Mesodermal cell (in vitro differentiated cells): ENCODE results near the gene LSM5.
"Not testable (repeated sequence)": the region's sequence is repeated elsewhere in the genome, so short reads cannot be mapped to it uniquely, and the experiment has no call there.

Experiments
- H3K27ac ChIP-seq: 2 replicates; pipeline ENCODE4 v1.7.0; 2013; ENCODE audit warnings: mild to moderate bottlenecking, low read depth, low read length, moderate library complexity; ENCODE audit not compliant: severe bottlenecking
- H3K36me3 ChIP-seq: 2 replicates; pipeline ENCODE4 v1.7.1; 2013; ENCODE audit warnings: mild to moderate bottlenecking, low read length, moderate library complexity; ENCODE audit not compliant: control insufficient read depth, insufficient read depth
- H3K4me1 ChIP-seq: one replicate; pipeline ENCODE4 v1.7.1; 2013; ENCODE audit warnings: mild to moderate bottlenecking, low read length; ENCODE audit not compliant: insufficient read depth, control insufficient read depth, poor library complexity, severe bottlenecking
- H3K4me3 ChIP-seq: 2 replicates; pipeline ENCODE4 v1.7.0; 2013; ENCODE audit warnings: low read length, control low read depth, mild to moderate bottlenecking; ENCODE audit not compliant: insufficient read depth, poor library complexity, severe bottlenecking; ENCODE audit errors: extremely low read depth
- H3K9me3 ChIP-seq: 2 replicates; pipeline ENCODE4 v1.7.1; 2013; ENCODE audit warnings: mild to moderate bottlenecking, low read length, moderate library complexity; ENCODE audit not compliant: control insufficient read depth
- WGBS, 2 experiments: methylation state at CpG; one replicate each; pipeline ENCODE4 v1.1.5; 2013; ENCODE audit warnings: missing lambda C conversion rate in 2 of 2; ENCODE audit not compliant: insufficient coverage in 2 of 2; 5-methylcytosine and 5-hydroxymethylcytosine counted together

Gene LSM5

GRCh38 chr7:32506266-32507054, 16.3 kb upstream of the LSM5 start:
- peaks cover 4% of the 10 kb centered on the region for H3K9me3 ChIP-seq
- H3K36me3 ChIP-seq, result peaks cover 11% of the 10 kb centered on the region
- peaks cover 3% of the 10 kb centered on the region for H3K4me1 ChIP-seq
- peak overlapping the region; percentile 29 for H3K27ac ChIP-seq
- no peak overlapping the region for H3K4me3 ChIP-seq
- 70 to 100% methylated on average over 2 of the region's 5 CpGs for WGBS, 2 experiments

GRCh38 chr7:32502728-32503127, 12.5 kb upstream of the LSM5 start:
- WGBS, 2 experiments, result no CpG with 5 or more reads among the region's 4 CpGs
- Histone ChIP-seq H3K36me3 (peaks cover 19% of the 10 kb centered on the region), H3K27ac (no peak overlapping the region), H3K9me3 (peaks cover 3% of the 10 kb centered on the region), H3K4me1 (peaks cover 14% of the 10 kb centered on the region), H3K4me3 (no peak overlapping the region)

GRCh38 chr7:32501522-32501921, 11.3 kb upstream of the LSM5 start:
- peaks cover 24% of the 10 kb centered on the region for H3K36me3 ChIP-seq
- no peak overlapping the region for H3K4me3 ChIP-seq
- 80 to 100% methylated on average over 1 of the region's 1 CpG for WGBS, 2 experiments
- peaks cover 14% of the 10 kb centered on the region for H3K4me1 ChIP-seq
- H3K27ac ChIP-seq, result peak overlapping the region; percentile 65
- H3K9me3 ChIP-seq, result peaks cover 3% of the 10 kb centered on the region

GRCh38 chr7:32500922-32501341, 10.8 kb upstream of the LSM5 start:
- peaks cover 24% of the 10 kb centered on the region for H3K36me3 ChIP-seq
- H3K4me3 ChIP-seq, result no peak overlapping the region
- H3K9me3 ChIP-seq, result peaks cover 3% of the 10 kb centered on the region
- 88% methylated on average over 1 of the region's 1 CpG; no CpG with 5 or more reads in 1 of the 2 experiments for WGBS, 2 experiments
- peak overlapping the region; percentile 65 for H3K27ac ChIP-seq
- H3K4me1 ChIP-seq, result peaks cover 14% of the 10 kb centered on the region

- H3K9me3 ChIP-seq, H3K4me3 ChIP-seq, H3K27ac ChIP-seq: not testable (repeated sequence)
- Histone ChIP-seq H3K4me1 (peaks cover 14% of the 10 kb centered on the region), H3K36me3 (peaks cover 24% of the 10 kb centered on the region)
- 100% methylated on average over 1 of the region's 1 CpG; no CpG with 5 or more reads in 1 of the 2 experiments for WGBS, 2 experiments
These were observed 10.0 kb upstream of the LSM5 start for GRCh38 chr7:32500216-32500615.

- H3K36me3 ChIP-seq, result peaks cover 24% of the 10 kb centered on the region
- H3K4me1 ChIP-seq, result peaks cover 14% of the 10 kb centered on the region
- not testable (repeated sequence) for H3K27ac ChIP-seq, H3K9me3 ChIP-seq, H3K4me3 ChIP-seq
- WGBS, 2 experiments, result 83% methylated on average over 1 of the region's 2 CpGs; no CpG with 5 or more reads in 1 of the 2 experiments
These were observed 9.6 kb upstream of the LSM5 start for GRCh38 chr7:32499755-32500154.

GRCh38 chr7:32496052-32496813, 6.1 kb upstream of the LSM5 start:
- Histone ChIP-seq H3K36me3 (peaks cover 24% of the 10 kb centered on the region), H3K9me3 (peaks cover 3% of the 10 kb centered on the region), H3K4me3 (peak overlapping the region; percentile 90), H3K4me1 (peaks cover 9% of the 10 kb centered on the region), H3K27ac (peak overlapping the region; percentile 95)
- 0% methylated on average over 1 to 3 of the region's 10 CpGs for WGBS, 2 experiments

GRCh38 chr7:32495298-32496051, 5.3 kb upstream of the LSM5 start, which contains the start of gene AVL9:
AVL9 (plus strand) TSS chr7:32495489; CDS start chr7:32495710, 221 bp downstream.
- WGBS, 2 experiments, result 0% methylated on average over 31 to 51 of the region's 67 CpGs
- H3K4me3 ChIP-seq, result peak within 1 kb of the TSS; percentile 90
- H3K36me3 ChIP-seq, result peaks cover 24% of the 10 kb centered on the region
- peaks cover 1% of the 10 kb centered on the region for H3K4me1 ChIP-seq
- peak within 1 kb of the TSS; percentile 95 for H3K27ac ChIP-seq
- H3K9me3 ChIP-seq, result peaks cover 3% of the 10 kb centered on the region

- Histone ChIP-seq H3K27ac (peak overlapping the region; percentile 58), H3K36me3 (peaks cover 24% of the 10 kb centered on the region), H3K9me3 (peaks cover 3% of the 10 kb centered on the region), H3K4me3 (peak overlapping the region; percentile 90), H3K4me1 (no peaks in the 10 kb centered on the region)
- WGBS, 2 experiments, result 0% methylated on average over 3 to 4 of the region's 14 CpGs
These were observed 4.7 kb upstream of the LSM5 start for GRCh38 chr7:32494946-32495297.

GRCh38 chr7:32489788-32490126, 423 bp downstream of the LSM5 start:
- peak overlapping the region; percentile 74 for H3K27ac ChIP-seq
- WGBS, 2 experiments, result 0% methylated on average over 5 to 8 of the region's 9 CpGs

More at GRCh38 chr7:32489788-32490126, 423 bp downstream of the LSM5 start:
- Histone ChIP-seq H3K36me3 (peaks cover 15% of the 10 kb centered on the region), H3K4me3 (peak overlapping the region; percentile 85), H3K9me3 (no peaks in the 10 kb centered on the region), H3K4me1 (no peaks in the 10 kb centered on the region)
